WERI-Rb-1 (cell line): ENCODE measurements around the gene TEKTIP1.

Source experiments
- DNase-seq: peaks from one replicate; pipeline ENCODE4 v3.0.0-alpha.2; 2020
- H3K27ac ChIP-seq: fragments of 250-450 bp; sonication (Bioruptor Pico); 2 replicates; pipeline ENCODE4 v1.5.1; 2020; ENCODE audit warnings: mild to moderate bottlenecking, moderate library complexity
- H3K27me3 ChIP-seq: fragments of 250-450 bp; sonication (Bioruptor Pico); 2 replicates; pipeline ENCODE4 v1.5.1; 2021; ENCODE audit warnings: mild to moderate bottlenecking, low read depth, moderate library complexity; ENCODE audit not compliant: insufficient read depth, severe bottlenecking
- H3K36me3 ChIP-seq: fragments of 250-450 bp; sonication (Bioruptor Pico); 2 replicates; pipeline ENCODE4 v1.5.1; 2020; ENCODE audit warnings: mild to moderate bottlenecking, moderate library complexity
- H3K4me3 ChIP-seq: 2 replicates; pipeline ENCODE4 v1.5.1; 2011; ENCODE audit warnings: low read depth, mild to moderate bottlenecking, control low read depth, low read length
- H3K9me3 ChIP-seq: fragments of 250-450 bp; sonication (Bioruptor Pico); 2 replicates; pipeline ENCODE4 v1.5.1; 2021; ENCODE audit warnings: mild to moderate bottlenecking, moderate library complexity; ENCODE audit not compliant: severe bottlenecking
- TF ChIP-seq, protein P1 (sequence below): IDR thresholded peaks from 2 replicates; pipeline ENCODE4 v1.5.1; 2011; ENCODE audit warnings: low read depth, mild to moderate bottlenecking, control low read depth, inconsistent platforms, low read length

Gene TEKTIP1

DNA sequence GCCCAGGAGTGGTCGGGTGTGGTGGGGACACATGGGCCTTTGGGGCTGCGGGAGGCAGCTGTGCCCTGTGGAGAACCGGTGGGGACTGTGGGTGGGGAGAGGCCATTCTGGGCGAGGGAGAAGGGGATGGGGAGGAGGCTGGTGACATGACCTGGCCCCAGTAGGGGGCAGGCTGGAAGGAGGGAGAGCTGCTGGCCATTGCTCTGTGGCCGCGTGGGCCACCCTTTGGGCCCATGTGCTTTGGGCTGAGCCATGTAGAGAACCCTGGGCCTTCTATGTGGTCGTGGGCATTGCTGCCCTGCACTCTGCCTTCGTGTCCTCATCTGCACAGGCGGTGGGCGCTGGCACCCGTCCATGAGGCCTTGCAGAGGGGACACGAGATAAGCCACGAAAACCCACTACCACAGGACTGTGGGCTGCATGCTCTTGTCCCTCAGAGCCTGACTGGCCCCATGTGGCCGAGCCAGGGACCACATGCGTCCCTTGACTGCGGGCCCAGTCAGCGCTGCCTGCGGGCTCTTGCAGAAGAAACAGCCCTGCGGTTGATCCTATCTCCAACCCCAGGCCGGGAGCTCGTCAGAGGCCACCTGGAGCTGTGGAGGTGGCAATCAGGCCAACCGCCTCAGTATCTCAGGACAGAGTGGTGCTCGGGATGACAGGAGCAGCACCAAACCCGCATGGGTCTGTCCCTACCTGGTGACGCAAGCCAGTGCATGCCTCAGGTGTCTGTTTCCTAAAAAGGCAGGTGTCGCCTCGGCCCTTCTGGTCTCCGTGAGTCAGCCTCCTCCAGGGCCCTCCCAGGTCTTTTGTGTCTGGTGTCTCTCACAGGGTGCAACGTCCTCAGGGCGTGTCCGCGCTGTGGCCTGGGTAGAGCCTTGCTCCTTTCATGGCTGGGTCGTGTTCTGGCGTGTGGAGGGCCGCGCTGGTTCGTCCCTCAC lies 18.5 kb upstream of the TEKTIP1 start:
- no peak for DNase-seq
- no peaks in the 10 kb centered on the region for H3K9me3 ChIP-seq
- TF ChIP-seq, protein P1, sequence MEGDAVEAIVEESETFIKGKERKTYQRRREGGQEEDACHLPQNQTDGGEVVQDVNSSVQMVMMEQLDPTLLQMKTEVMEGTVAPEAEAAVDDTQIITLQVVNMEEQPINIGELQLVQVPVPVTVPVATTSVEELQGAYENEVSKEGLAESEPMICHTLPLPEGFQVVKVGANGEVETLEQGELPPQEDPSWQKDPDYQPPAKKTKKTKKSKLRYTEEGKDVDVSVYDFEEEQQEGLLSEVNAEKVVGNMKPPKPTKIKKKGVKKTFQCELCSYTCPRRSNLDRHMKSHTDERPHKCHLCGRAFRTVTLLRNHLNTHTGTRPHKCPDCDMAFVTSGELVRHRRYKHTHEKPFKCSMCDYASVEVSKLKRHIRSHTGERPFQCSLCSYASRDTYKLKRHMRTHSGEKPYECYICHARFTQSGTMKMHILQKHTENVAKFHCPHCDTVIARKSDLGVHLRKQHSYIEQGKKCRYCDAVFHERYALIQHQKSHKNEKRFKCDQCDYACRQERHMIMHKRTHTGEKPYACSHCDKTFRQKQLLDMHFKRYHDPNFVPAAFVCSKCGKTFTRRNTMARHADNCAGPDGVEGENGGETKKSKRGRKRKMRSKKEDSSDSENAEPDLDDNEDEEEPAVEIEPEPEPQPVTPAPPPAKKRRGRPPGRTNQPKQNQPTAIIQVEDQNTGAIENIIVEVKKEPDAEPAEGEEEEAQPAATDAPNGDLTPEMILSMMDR, result 0 out of 2 replicates have a peak, but pooled peaks have one; percentile 22
- peaks cover 34% of the 10 kb centered on the region for H3K36me3 ChIP-seq
- H3K27ac ChIP-seq, result no peak overlapping the region
- no peaks in the 10 kb centered on the region for H3K27me3 ChIP-seq
- H3K4me3 ChIP-seq, result no peak overlapping the region

DNA sequence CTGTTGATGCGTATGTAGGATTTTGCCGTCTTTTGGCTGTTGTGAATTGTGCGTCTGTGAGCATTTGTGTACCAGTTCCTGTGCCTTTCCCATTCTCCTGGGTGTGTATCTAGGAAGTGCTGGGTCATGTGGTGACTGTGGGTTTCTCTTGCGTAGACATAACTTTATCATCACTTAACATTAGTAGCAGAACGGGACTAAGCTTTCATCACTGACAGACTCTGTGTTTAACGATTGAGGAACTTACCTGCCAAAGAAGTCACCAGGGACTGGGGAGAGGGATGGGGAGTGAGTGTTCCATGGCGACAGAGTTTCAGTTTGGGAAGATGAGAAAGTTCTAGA lies 17.9 kb upstream of the TEKTIP1 start:
- no peak overlapping the region for H3K27ac ChIP-seq
- H3K36me3 ChIP-seq, result peaks cover 38% of the 10 kb centered on the region
- TF ChIP-seq, protein P1, result no peak
- no peaks in the 10 kb centered on the region for H3K9me3 ChIP-seq
- no peak overlapping the region for H3K4me3 ChIP-seq
- no peak for DNase-seq
- no peaks in the 10 kb centered on the region for H3K27me3 ChIP-seq

DNA sequence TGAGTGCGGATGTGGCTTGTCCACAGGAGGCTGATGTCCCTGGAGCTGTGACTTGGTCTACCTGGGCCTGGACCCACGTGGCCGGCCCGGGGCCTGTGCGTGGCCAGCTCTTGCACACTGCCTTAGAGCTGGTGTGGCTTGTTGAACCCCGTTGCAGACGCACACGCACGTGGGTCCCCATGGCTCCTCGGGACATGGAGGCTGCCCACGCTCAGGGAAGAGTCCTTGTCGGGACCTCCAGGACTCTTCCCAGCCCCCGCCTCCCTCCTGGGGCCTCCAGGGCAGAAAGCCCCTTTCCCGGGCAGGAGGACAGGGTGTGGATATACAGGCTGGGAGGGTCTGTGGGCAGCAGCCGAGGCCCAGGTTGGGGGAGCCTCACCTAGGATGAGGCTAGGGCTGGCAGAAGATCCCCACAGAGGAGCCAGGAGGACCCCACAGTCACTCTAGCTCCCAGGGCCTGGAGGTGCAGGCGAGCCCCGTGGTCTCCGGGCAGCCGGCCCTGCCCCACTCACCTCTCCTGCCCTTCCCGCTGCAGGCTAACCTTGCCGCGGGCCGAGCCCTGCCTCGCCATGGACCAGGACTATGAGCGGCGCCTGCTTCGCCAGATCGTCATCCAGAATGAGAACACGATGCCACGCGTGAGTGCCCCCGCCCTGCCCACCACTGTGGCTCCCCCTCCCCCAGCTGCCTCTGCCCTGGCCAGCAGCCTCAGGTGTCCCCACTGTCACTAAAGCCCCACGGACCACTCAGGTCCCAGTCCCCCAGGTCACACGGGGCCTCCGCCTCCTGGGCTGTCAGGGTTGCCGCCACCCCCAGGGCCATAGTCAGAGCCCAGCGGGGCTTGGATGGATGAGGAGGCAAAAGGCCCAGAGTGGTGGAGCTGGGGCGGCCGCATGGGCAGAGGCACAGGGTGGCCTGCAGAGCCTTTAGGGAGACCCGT lies 16.3 kb upstream of the TEKTIP1 start:
- TF ChIP-seq, protein P1, result no peak
- Histone ChIP-seq H3K36me3 (peaks cover 54% of the 10 kb centered on the region), H3K27ac (no peak overlapping the region), H3K9me3 (no peaks in the 10 kb centered on the region), H3K27me3 (no peaks in the 10 kb centered on the region), H3K4me3 (no peak overlapping the region)
- no peak for DNase-seq

DNA sequence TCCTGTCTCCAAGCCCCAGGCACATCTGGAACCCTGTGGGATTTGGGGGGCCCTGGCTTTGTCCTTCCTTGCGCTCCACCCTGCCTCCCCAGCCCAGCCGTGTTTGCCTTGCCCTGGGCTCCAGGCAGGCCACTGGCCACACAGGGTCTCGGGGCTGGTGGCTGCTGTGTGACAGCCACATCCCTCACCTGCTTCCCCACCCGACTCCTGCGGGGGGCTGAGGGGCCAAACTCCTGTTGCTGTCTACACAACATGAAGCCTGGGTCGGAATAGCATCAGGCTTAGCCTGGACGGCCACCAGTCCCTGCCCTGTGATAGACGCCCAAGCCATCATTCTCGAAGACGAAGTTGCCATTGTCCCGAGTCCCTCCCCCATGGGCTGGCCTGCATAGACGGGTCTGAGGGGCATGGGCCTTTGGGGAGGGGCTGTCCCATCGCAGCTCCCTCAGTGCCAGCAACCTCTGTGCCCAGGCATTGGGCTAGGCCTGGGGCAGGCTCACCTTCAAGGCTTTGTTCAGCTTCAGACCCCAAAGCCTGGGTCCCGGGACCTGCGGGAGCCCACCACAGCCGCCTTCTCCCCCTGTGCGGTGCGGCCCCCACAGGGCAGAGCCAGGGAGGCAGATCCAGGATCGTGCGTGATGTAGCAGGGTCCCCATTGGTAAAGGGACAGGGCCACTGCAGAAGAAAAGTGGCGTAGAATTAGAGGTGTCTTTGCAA lies 15.5 kb upstream of the TEKTIP1 start:
- Histone ChIP-seq H3K9me3 (no peaks in the 10 kb centered on the region), H3K4me3 (no peak overlapping the region), H3K36me3 (peaks cover 60% of the 10 kb centered on the region), H3K27ac (no peak overlapping the region), H3K27me3 (no peaks in the 10 kb centered on the region)
- no peak for DNase-seq
- TF ChIP-seq, protein P1, result no peak

GRCh38 chr19:3524078-3524842 lies 14.7 kb upstream of the TEKTIP1 start:
- no peaks in the 10 kb centered on the region for H3K27me3 ChIP-seq
- TF ChIP-seq, protein P1, result no peak
- DNase-seq, result no peak
- H3K9me3 ChIP-seq, result no peaks in the 10 kb centered on the region
- H3K4me3 ChIP-seq, result no peak overlapping the region
- no peak overlapping the region for H3K27ac ChIP-seq
- H3K36me3 ChIP-seq, result peaks cover 60% of the 10 kb centered on the region
